ENCODE measurements around the gene RABL3.

Gene RABL3

DNA sequence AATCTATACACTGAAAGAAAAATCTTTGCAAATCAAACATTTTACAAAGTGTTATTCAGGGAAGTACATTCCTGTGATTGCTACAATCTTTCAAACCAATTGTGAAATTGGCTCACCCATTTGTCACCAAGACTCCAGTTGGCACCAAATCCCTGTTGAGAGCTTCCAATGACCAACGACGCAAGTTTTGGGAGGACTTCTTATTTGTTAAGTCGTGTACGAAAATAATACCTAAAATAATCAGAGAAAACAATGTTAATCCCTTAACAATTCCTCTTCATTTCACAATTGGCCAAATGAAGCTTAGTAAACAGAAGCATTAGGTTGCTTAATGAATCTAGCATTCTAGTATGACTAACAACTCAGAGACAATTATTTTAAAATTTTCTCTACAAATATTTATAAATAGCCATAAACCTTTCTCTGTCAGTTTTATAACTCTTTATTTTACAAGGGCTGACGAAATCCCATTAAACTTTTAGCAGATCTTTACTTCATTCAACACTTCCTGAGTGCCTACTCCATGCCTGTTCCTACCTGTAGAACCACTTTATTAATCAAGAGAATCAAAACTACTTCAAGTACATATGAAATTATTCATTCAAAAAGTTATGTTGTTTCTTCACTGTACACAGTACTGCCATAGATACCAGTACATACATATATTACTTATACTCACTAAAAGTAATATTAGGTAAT, 36.3 kb downstream of the RABL3 start:
- Histone ChIP-seq H4K20me1 (ENCODE audit: insufficient read depth, low read length) (no peaks in the 10 kb centered on the region), H3K79me2 (ENCODE audit: insufficient read depth, low read length) (no peaks in the 10 kb centered on the region), H3K4me1 (ENCODE audit: insufficient read depth, low read length, severe bottlenecking) (no peaks in the 10 kb centered on the region), H3F3A (ENCODE audit: insufficient read depth, low read length) (no peaks in the 10 kb centered on the region), H3K4me2 (ENCODE audit: low read length) (no peak overlapping the region), H3K9me2 (ENCODE audit: low read depth, low read length) (no peaks in the 10 kb centered on the region), H3K36me3 (ENCODE audit: insufficient read depth, low read length) (peaks cover 42% of the 10 kb centered on the region), H3K4me3 (ENCODE audit: low read depth, low read length, poor library complexity, severe bottlenecking) (no peak overlapping the region), H3K9ac (ENCODE audit: low read length) (no peak overlapping the region), H3K27me3 (ENCODE audit: insufficient read depth, low read length) (no peaks in the 10 kb centered on the region), H3K27ac (ENCODE audit: low read depth, low read length, poor library complexity, severe bottlenecking) (no peak overlapping the region), H2AFZ (ENCODE audit: low read length) (no peak overlapping the region), H3K9me3 (ENCODE audit: low read length) (no peaks in the 10 kb centered on the region)
- no peak for TF ChIP-seq EZH2 (IDR thresholded peaks at IDR 0.05; ENCODE audit: borderline replicate concordance, low read length)
- TF ChIP-seq, protein P1, sequence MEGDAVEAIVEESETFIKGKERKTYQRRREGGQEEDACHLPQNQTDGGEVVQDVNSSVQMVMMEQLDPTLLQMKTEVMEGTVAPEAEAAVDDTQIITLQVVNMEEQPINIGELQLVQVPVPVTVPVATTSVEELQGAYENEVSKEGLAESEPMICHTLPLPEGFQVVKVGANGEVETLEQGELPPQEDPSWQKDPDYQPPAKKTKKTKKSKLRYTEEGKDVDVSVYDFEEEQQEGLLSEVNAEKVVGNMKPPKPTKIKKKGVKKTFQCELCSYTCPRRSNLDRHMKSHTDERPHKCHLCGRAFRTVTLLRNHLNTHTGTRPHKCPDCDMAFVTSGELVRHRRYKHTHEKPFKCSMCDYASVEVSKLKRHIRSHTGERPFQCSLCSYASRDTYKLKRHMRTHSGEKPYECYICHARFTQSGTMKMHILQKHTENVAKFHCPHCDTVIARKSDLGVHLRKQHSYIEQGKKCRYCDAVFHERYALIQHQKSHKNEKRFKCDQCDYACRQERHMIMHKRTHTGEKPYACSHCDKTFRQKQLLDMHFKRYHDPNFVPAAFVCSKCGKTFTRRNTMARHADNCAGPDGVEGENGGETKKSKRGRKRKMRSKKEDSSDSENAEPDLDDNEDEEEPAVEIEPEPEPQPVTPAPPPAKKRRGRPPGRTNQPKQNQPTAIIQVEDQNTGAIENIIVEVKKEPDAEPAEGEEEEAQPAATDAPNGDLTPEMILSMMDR (IDR thresholded peaks at IDR 0.05; ENCODE audit: low read length), result no peak

DNA sequence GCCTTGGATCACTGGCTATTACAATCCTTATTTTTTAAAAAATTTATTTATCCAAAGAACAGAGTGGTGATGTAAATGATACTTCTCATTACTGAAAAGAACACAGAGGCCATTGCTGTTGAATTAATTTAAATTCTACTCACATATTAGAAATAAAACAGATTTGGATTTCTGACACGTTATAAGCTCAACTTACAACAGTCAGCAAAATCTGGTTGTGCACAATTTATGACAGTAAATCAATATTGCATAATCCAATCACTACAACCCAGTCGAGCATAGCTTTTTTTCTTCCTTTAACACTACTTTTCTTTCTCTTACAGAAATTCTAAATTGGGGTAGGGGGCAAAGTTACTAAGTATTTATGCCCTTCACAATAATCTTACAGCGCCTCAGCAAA, 43.0 kb downstream of the RABL3 start:
- Histone ChIP-seq H3K9me2 (ENCODE audit: low read depth, low read length) (no peaks in the 10 kb centered on the region), H3K4me1 (ENCODE audit: insufficient read depth, low read length, severe bottlenecking) (no peaks in the 10 kb centered on the region), H3K79me2 (ENCODE audit: insufficient read depth, low read length) (no peaks in the 10 kb centered on the region), H3K36me3 (ENCODE audit: insufficient read depth, low read length) (peaks cover 31% of the 10 kb centered on the region), H3K9ac (ENCODE audit: low read length) (no peak overlapping the region), H4K20me1 (ENCODE audit: insufficient read depth, low read length) (no peaks in the 10 kb centered on the region), H3K4me3 (ENCODE audit: low read depth, low read length, poor library complexity, severe bottlenecking) (no peak overlapping the region), H3K4me2 (ENCODE audit: low read length) (no peak overlapping the region), H2AFZ (ENCODE audit: low read length) (no peak overlapping the region), H3K27ac (ENCODE audit: low read depth, low read length, poor library complexity, severe bottlenecking) (no peak overlapping the region), H3F3A (ENCODE audit: insufficient read depth, low read length) (no peaks in the 10 kb centered on the region), H3K27me3 (ENCODE audit: insufficient read depth, low read length) (no peaks in the 10 kb centered on the region), H3K9me3 (ENCODE audit: low read length) (no peaks in the 10 kb centered on the region)
- no peak for TF ChIP-seq EZH2 (IDR thresholded peaks at IDR 0.05; ENCODE audit: borderline replicate concordance, low read length)

DNA sequence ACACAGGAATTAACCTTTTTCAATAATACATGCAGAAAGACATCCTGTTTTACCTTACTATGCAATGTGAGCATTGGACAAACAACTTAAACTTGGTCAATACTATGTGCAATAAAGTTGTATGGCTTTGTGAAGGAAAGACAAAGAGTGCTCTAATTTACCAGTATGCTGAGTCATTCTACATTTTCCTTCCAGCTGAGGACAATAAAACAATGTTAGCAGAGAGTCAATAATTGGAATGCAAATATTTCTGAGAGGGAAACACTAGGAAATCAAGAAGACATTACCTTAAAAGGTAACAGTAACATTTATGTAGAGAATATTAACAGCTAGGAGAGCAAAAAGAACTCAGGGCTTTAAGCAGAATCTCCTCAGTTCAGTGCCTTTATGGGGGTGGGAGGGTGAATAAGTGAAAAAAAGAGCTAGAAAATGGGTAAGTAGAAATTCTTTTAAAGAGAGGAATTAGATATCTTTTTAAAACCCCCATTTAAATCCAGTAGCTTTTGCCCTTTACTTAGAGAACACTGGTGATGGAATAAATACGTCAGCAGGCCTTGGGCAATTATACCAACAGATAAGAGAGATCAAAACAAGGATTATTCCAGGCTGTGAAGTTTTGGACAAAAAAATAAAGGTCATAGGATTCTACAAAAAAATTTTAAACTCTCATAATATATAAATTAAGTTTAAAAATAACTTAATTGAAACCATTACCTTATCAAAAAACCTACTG, 48.7 kb downstream of the RABL3 start:
- H3K4me1 ChIP-seq (ENCODE audit: insufficient read depth, low read length, severe bottlenecking), result peaks cover 3% of the 10 kb centered on the region
- no peaks in the 10 kb centered on the region for H4K20me1 ChIP-seq (ENCODE audit: insufficient read depth, low read length)
- no peak overlapping the region for H3K9ac ChIP-seq (ENCODE audit: low read length)
- TF ChIP-seq, protein P1 (IDR thresholded peaks at IDR 0.05; ENCODE audit: low read length), result no peak
- TF ChIP-seq EZH2 (IDR thresholded peaks at IDR 0.05; ENCODE audit: borderline replicate concordance, low read length), result no peak
- no peak overlapping the region for H3K27ac ChIP-seq (ENCODE audit: low read depth, low read length, poor library complexity, severe bottlenecking)
- H3F3A ChIP-seq (ENCODE audit: insufficient read depth, low read length), result no peaks in the 10 kb centered on the region
- H3K36me3 ChIP-seq (ENCODE audit: insufficient read depth, low read length), result peaks cover 20% of the 10 kb centered on the region; the same call in 1 of the 2 replicates
- no peaks in the 10 kb centered on the region for H3K9me2 ChIP-seq (ENCODE audit: low read depth, low read length)
- H3K4me3 ChIP-seq (ENCODE audit: low read depth, low read length, poor library complexity, severe bottlenecking), result no peak overlapping the region
- H3K27me3 ChIP-seq (ENCODE audit: insufficient read depth, low read length), result no peaks in the 10 kb centered on the region
- H3K79me2 ChIP-seq (ENCODE audit: insufficient read depth, low read length), result no peaks in the 10 kb centered on the region
- H2AFZ ChIP-seq (ENCODE audit: low read length), result no peak overlapping the region
- H3K4me2 ChIP-seq (ENCODE audit: low read length), result no peak overlapping the region
- H3K9me3 ChIP-seq (ENCODE audit: low read length), result no peaks in the 10 kb centered on the region

All from OCI-LY1 (cell line).